Endodermal cell (in vitro differentiated cells): ENCODE results near the gene CHMP1B. TPM values are rescaled to one million over a fixed set of nuclear protein-coding genes. Genes with fewer than 3 reads are reported as not detected.

Source experiments
- DNase-seq: peaks from one replicate; pipeline ENCODE4 v3.0.0-alpha.2; 2017
- H3K27ac ChIP-seq: 2 replicates; pipeline ENCODE4 v1.5.1; 2013; ENCODE audit warnings: mild to moderate bottlenecking, low read depth, low read length, moderate library complexity
- H3K27me3 ChIP-seq: 2 replicates; pipeline ENCODE4 v1.6.1; 2013; ENCODE audit warnings: mild to moderate bottlenecking, low read length, moderate library complexity; ENCODE audit not compliant: insufficient read depth, control insufficient read depth, poor library complexity, severe bottlenecking
- H3K36me3 ChIP-seq: 2 replicates; pipeline ENCODE4 v1.7.0; 2013; ENCODE audit warnings: mild to moderate bottlenecking, low read length, moderate library complexity; ENCODE audit not compliant: control insufficient read depth, insufficient read depth
- H3K4me1 ChIP-seq: one replicate; pipeline ENCODE4 v1.7.0; 2013; ENCODE audit warnings: low read length; ENCODE audit not compliant: control insufficient read depth, insufficient read depth
- H3K4me3 ChIP-seq: 2 replicates; pipeline ENCODE4 v1.5.1; 2013; ENCODE audit warnings: mild to moderate bottlenecking, low read length, moderate library complexity
- H3K9ac ChIP-seq: 2 replicates; pipeline ENCODE4 v1.6.1; 2013; ENCODE audit warnings: mild to moderate bottlenecking, low read length, moderate library complexity; ENCODE audit not compliant: poor library complexity, severe bottlenecking; ENCODE audit errors: extremely low read depth
- H3K9me3 ChIP-seq: 2 replicates; pipeline ENCODE4 v1.6.1; 2013; ENCODE audit warnings: mild to moderate bottlenecking, low read length, moderate library complexity; ENCODE audit not compliant: control insufficient read depth
- H3K27ac Mint-ChIP-seq: 2 replicates; pipeline ENCODE4 v1.8.0; 2020; ENCODE audit warnings: mixed read lengths
- H3K27me3 Mint-ChIP-seq: 2 replicates; pipeline ENCODE4 v1.8.0; 2021; ENCODE audit warnings: mild to moderate bottlenecking, mixed read lengths; ENCODE audit not compliant: insufficient read depth
- H3K36me3 Mint-ChIP-seq: 2 replicates; pipeline ENCODE4 v1.8.0; 2020; ENCODE audit warnings: low read depth, mixed read lengths
- H3K4me1 Mint-ChIP-seq: 2 replicates; pipeline ENCODE4 v1.8.0; 2020; ENCODE audit warnings: mixed read lengths
- H3K4me3 Mint-ChIP-seq: 2 replicates; pipeline ENCODE4 v1.8.0; 2020; ENCODE audit warnings: mild to moderate bottlenecking, moderate library complexity, mixed read lengths
- H3K9me3 Mint-ChIP-seq: 2 replicates; pipeline ENCODE4 v1.8.0; 2020; ENCODE audit warnings: mild to moderate bottlenecking, mixed read lengths
- CTCF ChIP-seq: fragments of 200-600 bp; sonication (generic); conservative IDR thresholded peaks from 2 replicates; pipeline ENCODE4 v1.5.0; 2021; ENCODE audit warnings: antibody characterized with exemption, mild to moderate bottlenecking
- WGBS, 2 experiments: methylation state at CpG; one replicate each; pipeline versions ENCODE4 v1.1.5 to v1.1.7; 2013; ENCODE audit warnings: missing lambda C conversion rate in 2 of 2, mixed read lengths in 1 of 2; ENCODE audit not compliant: insufficient coverage in 1 of 2, insufficient read length in 1 of 2; 5-methylcytosine and 5-hydroxymethylcytosine counted together
- total RNA-seq, 2 donors: library from RNA; stranded (reverse); fragmentation: NEBNext Ultra II Directional in 1 of 2; extraction: Animal tissue kit (Norgen Biotek cat#: 25700) in 1 of 2; gene quantifications; 2 replicates in 1 of 2; 3 replicates in 1 of 2; pipeline ENCODE4 v1.2.1, GENCODE V29; 2021

The CHMP1B gene
- total RNA-seq, 2 donors from 2014 or later: 35.3 to 35.8 TPM

GRCh38 chr18:11844436-11844835 lies 6.8 kb upstream of the CHMP1B start:
- H3K9ac ChIP-seq: no peak overlapping the region
- no peaks in the 10 kb centered on the region for H3K9me3 ChIP-seq
- no peaks in the 10 kb centered on the region for H3K27me3 Mint-ChIP-seq
- no peaks in the 10 kb centered on the region for H3K36me3 Mint-ChIP-seq
- H3K4me1 Mint-ChIP-seq: peaks cover 18% of the 10 kb centered on the region
- H3K9me3 Mint-ChIP-seq: no peaks in the 10 kb centered on the region
- WGBS, 2 experiments: 90 to 100% methylated on average over 1 to 5 of the region's 6 CpGs
- no peak overlapping the region for H3K27ac Mint-ChIP-seq
- H3K4me1 ChIP-seq: peaks cover 9% of the 10 kb centered on the region
- H3K36me3 ChIP-seq: peaks cover 3% of the 10 kb centered on the region
- no peak overlapping the region for H3K4me3 Mint-ChIP-seq
- H3K4me3 ChIP-seq: no peak overlapping the region
- TF ChIP-seq CTCF: no peak
- H3K27ac ChIP-seq: no peak overlapping the region
- no peaks in the 10 kb centered on the region for H3K27me3 ChIP-seq
- DNase-seq: peak; percentile 15

GRCh38 chr18:11845654-11846053 lies 5.6 kb upstream of the CHMP1B start:
- Histone ChIP-seq H3K27ac (no peak overlapping the region), H3K36me3 (peaks cover 3% of the 10 kb centered on the region), H3K9me3 (no peaks in the 10 kb centered on the region), H3K4me3 (no peak overlapping the region), H3K4me1 (peaks cover 6% of the 10 kb centered on the region), H3K27me3 (no peaks in the 10 kb centered on the region), H3K9ac (no peak overlapping the region)
- Mint-ChIP-seq H3K36me3 (no peaks in the 10 kb centered on the region), H3K27me3 (no peaks in the 10 kb centered on the region), H3K9me3 (no peaks in the 10 kb centered on the region), H3K4me3 (no peak overlapping the region), H3K27ac (no peak overlapping the region), H3K4me1 (peaks cover 19% of the 10 kb centered on the region)
- peak; percentile 17 for DNase-seq
- no peak for TF ChIP-seq CTCF
- 90 to 92% methylated on average over 2 to 4 of the region's 4 CpGs for WGBS, 2 experiments

- Mint-ChIP-seq H3K4me1 (peaks cover 21% of the 10 kb centered on the region), H3K4me3 (no peak overlapping the region), H3K27ac (no peak overlapping the region), H3K27me3 (no peaks in the 10 kb centered on the region), H3K9me3 (no peaks in the 10 kb centered on the region), H3K36me3 (no peaks in the 10 kb centered on the region)
- Histone ChIP-seq H3K27ac (no peak overlapping the region), H3K27me3 (no peaks in the 10 kb centered on the region), H3K9ac (no peak overlapping the region), H3K4me3 (no peak overlapping the region), H3K36me3 (no peaks in the 10 kb centered on the region), H3K4me1 (peaks cover 6% of the 10 kb centered on the region), H3K9me3 (no peaks in the 10 kb centered on the region)
- WGBS, 2 experiments: 95 to 98% methylated on average over 4 of the region's 4 CpGs
- DNase-seq: no peak
- TF ChIP-seq CTCF: no peak
These were observed 3.4 kb upstream of the CHMP1B start for GRCh38 chr18:11847811-11848210.
